Fibroblast of lung (primary cell): Measurements from ENCODE around the gene DNAAF3. TPM values are rescaled to one million over a fixed set of nuclear protein-coding genes. Genes with fewer than 3 reads are reported as not detected.

Source experiments
- DNase-seq, 2 donors: peaks; one replicate each; pipeline versions ENCODE4 v3.0.0 to v3.0.0-alpha.2; 2010; ENCODE audit warnings: low read depth in 2 of 2
- H2AFZ ChIP-seq: 2 replicates; pipeline ENCODE4 v1.5.1; 2012; ENCODE audit warnings: low read length, control low read depth, inconsistent platforms
- H3K27ac ChIP-seq: 2 replicates; pipeline ENCODE4 v1.5.1; 2011; ENCODE audit warnings: low read length, control low read depth; ENCODE audit not compliant: insufficient read depth
- H3K27me3 ChIP-seq: 2 replicates; pipeline ENCODE4 v1.5.1; 2011; ENCODE audit warnings: mild to moderate bottlenecking, low read length; ENCODE audit not compliant: control insufficient read depth, insufficient read depth
- H3K36me3 ChIP-seq: 2 replicates; pipeline ENCODE4 v1.5.1; 2011; ENCODE audit warnings: low read length; ENCODE audit not compliant: control insufficient read depth, insufficient read depth
- H3K4me1 ChIP-seq: 2 replicates; pipeline ENCODE4 v1.5.1; 2011; ENCODE audit warnings: low read length; ENCODE audit not compliant: control insufficient read depth, insufficient read depth; ENCODE audit errors: extremely low read depth
- H3K4me2 ChIP-seq: 2 replicates; pipeline ENCODE4 v1.5.1; 2011; ENCODE audit warnings: low read length, control low read depth; ENCODE audit not compliant: insufficient read depth; ENCODE audit errors: extremely low read depth
- H3K4me3 ChIP-seq, 4 experiments: fragments of 200-600 bp in 1 of 4; sonication (generic) in 1 of 4; replicated peaks in 1 of 4; 2 replicates each; pipeline ENCODE4 v1.5.1; 2011 to 2016; ENCODE audit warnings: low read length in 4 of 4, low read depth in 3 of 4, mild to moderate bottlenecking in 3 of 4, control low read depth in 2 of 4, inconsistent platforms in 1 of 4, mixed read lengths in 1 of 4; ENCODE audit not compliant: insufficient read depth in 1 of 4; ENCODE audit errors: control extremely low read depth in 1 of 4
- H3K79me2 ChIP-seq: 2 replicates; pipeline ENCODE4 v1.5.1; 2012; ENCODE audit warnings: mild to moderate bottlenecking, low read length, inconsistent platforms; ENCODE audit not compliant: control insufficient read depth, insufficient read depth
- H3K9ac ChIP-seq: 2 replicates; pipeline ENCODE4 v1.5.1; 2011; ENCODE audit warnings: mild to moderate bottlenecking, low read length, control low read depth; ENCODE audit not compliant: insufficient read depth
- H3K9me3 ChIP-seq: 2 replicates; pipeline ENCODE4 v1.5.1; 2012; ENCODE audit warnings: low read depth, low read length; ENCODE audit not compliant: control insufficient read depth, insufficient read depth
- H4K20me1 ChIP-seq: 2 replicates; pipeline ENCODE4 v1.5.1; 2011; ENCODE audit warnings: low read length; ENCODE audit not compliant: control insufficient read depth, insufficient read depth; ENCODE audit errors: extremely low read depth
- CTCF ChIP-seq, 2 donors: IDR thresholded peaks in 1 of 2; conservative IDR thresholded peaks in 1 of 2; 1 replicate in 1 of 2; 2 replicates in 1 of 2; pipeline ENCODE4 v1.5.1; 2011 to 2012; ENCODE audit warnings: low read length in 2 of 2, control low read depth in 1 of 2, inconsistent platforms in 1 of 2, low read depth in 1 of 2, mild to moderate bottlenecking in 1 of 2
- EZH2 ChIP-seq: IDR thresholded peaks from 2 replicates; pipeline ENCODE4 v1.5.1; 2012; ENCODE audit warnings: low read length, control low read depth, mild to moderate bottlenecking; ENCODE audit errors: missing control alignments
- polyA plus RNA-seq, 2 donors: library from polyadenylated mRNA; depleted of rRNA in 1 of 2; stranded (reverse) in 1 of 2; unstranded in 1 of 2; fragments of >200 nt; gene quantifications; 2 replicates each; pipeline ENCODE4 v1.2.1, GENCODE V29; 2011 to 2012; ENCODE audit warnings: missing spikeins in 1 of 2
- total RNA-seq: library from RNA; depleted of rRNA; stranded (reverse); fragments of >200 nt; gene quantifications from 2 replicates; pipeline ENCODE4 v1.2.1, GENCODE V29; 2014

DNAAF3 gene
- total and polyA plus RNA-seq, 2 donors (not counting 1 experiment from before 2014, with no cell fraction given): 0.17 to 0.18 TPM

GRCh38 chr19:55160986-55161365, 5.4 kb downstream of the DNAAF3 start:
- Histone ChIP-seq H3K36me3 (no peaks in the 10 kb centered on the region), H3K4me1 (peaks cover 6% of the 10 kb centered on the region), H2AFZ (no peak overlapping the region), H3K27ac (no peak overlapping the region), H4K20me1 (no peaks in the 10 kb centered on the region), H3K9ac (no peak overlapping the region), H3K27me3 (peaks cover 11% of the 10 kb centered on the region), H3K4me2 (no peak overlapping the region), H3K9me3 (no peaks in the 10 kb centered on the region), H3K4me3 (no peak overlapping the region), H3K79me2 (no peaks in the 10 kb centered on the region)
- no peak for TF ChIP-seq EZH2
- DNase-seq: no peak

- H3K4me2 ChIP-seq: no peak overlapping the region
- H3K36me3 ChIP-seq: no peaks in the 10 kb centered on the region
- H3K9ac ChIP-seq: no peak overlapping the region
- peaks cover 6% of the 10 kb centered on the region for H3K4me1 ChIP-seq
- no peaks in the 10 kb centered on the region for H3K9me3 ChIP-seq
- H3K27me3 ChIP-seq: peaks cover 11% of the 10 kb centered on the region
- TF ChIP-seq EZH2: no peak
- peak; percentile 70 to 80 for TF ChIP-seq CTCF (conservative IDR thresholded peaks at IDR 0.05 in 1 of 2, IDR thresholded peaks at IDR 0.05 in 1 of 2; ENCODE audit: low read depth in 1 of 2, low read length in 2 of 2)
- no peak overlapping the region for H3K4me3 ChIP-seq
- no peaks in the 10 kb centered on the region for H4K20me1 ChIP-seq
- H3K79me2 ChIP-seq: no peaks in the 10 kb centered on the region
- DNase-seq: peak; percentile 51 to 80
- H3K27ac ChIP-seq: no peak overlapping the region
- no peak overlapping the region for H2AFZ ChIP-seq
Observed at GRCh38 chr19:55160128-55160985, 6.1 kb downstream of the DNAAF3 start.

GRCh38 chr19:55158848-55159749, 7.3 kb downstream of the DNAAF3 start:
- TF ChIP-seq EZH2 (no peak), CTCF (conservative IDR thresholded peaks at IDR 0.05 in 1 of 2, IDR thresholded peaks at IDR 0.05 in 1 of 2; ENCODE audit: low read depth in 1 of 2, low read length in 2 of 2) (no peak)
- peaks cover 6% of the 10 kb centered on the region for H3K4me1 ChIP-seq
- H3K4me2 ChIP-seq: no peak overlapping the region
- H3K27ac ChIP-seq: no peak overlapping the region
- H3K27me3 ChIP-seq: peaks cover 11% of the 10 kb centered on the region
- no peak overlapping the region for H2AFZ ChIP-seq
- no peaks in the 10 kb centered on the region for H3K36me3 ChIP-seq
- H3K9me3 ChIP-seq: no peaks in the 10 kb centered on the region
- no peak overlapping the region for H3K4me3 ChIP-seq
- peak in 1 of 2 donors; percentile 64 for DNase-seq
- no peaks in the 10 kb centered on the region for H3K79me2 ChIP-seq
- no peak overlapping the region for H3K9ac ChIP-seq
- H4K20me1 ChIP-seq: no peaks in the 10 kb centered on the region
